ENCODE data around the gene SCFD2.

SCFD2 gene

GRCh38 chr4:52964011-52964410, 401.9 kb downstream of the SCFD2 start:
- no peak for ATAC-seq (replicated peaks)
- H3K4me3 Mint-ChIP-seq = no peak overlapping the region
- no peaks in the 10 kb centered on the region for H3K9me3 Mint-ChIP-seq
- no peak for DNase-seq
- no peaks in the 10 kb centered on the region for H3K36me3 Mint-ChIP-seq (ENCODE audit: insufficient read depth)
- no peak overlapping the region for H3K27ac Mint-ChIP-seq
- peaks cover 0 to 5% of the 10 kb centered on the region in 2 donors for H3K4me1 Mint-ChIP-seq (ENCODE audit: low read depth in 2 of 2)
- no peaks in the 10 kb centered on the region for H3K27me3 Mint-ChIP-seq

GRCh38 chr4:52962721-52963120, 403.1 kb downstream of the SCFD2 start:
- no peaks in the 10 kb centered on the region for H3K27me3 Mint-ChIP-seq
- no peak overlapping the region for H3K4me3 Mint-ChIP-seq
- H3K4me1 Mint-ChIP-seq (ENCODE audit: low read depth in 2 of 2) = peaks cover 0 to 5% of the 10 kb centered on the region in 2 donors
- no peak for DNase-seq
- no peak overlapping the region for H3K27ac Mint-ChIP-seq
- H3K36me3 Mint-ChIP-seq (ENCODE audit: insufficient read depth) = no peaks in the 10 kb centered on the region
- no peak for ATAC-seq (replicated peaks)
- no peaks in the 10 kb centered on the region for H3K9me3 Mint-ChIP-seq

- no peak for ATAC-seq (replicated peaks)
- H3K27ac Mint-ChIP-seq = no peak overlapping the region
- H3K4me3 Mint-ChIP-seq = no peak overlapping the region
- no peaks in the 10 kb centered on the region for H3K36me3 Mint-ChIP-seq (ENCODE audit: insufficient read depth)
- no peaks in the 10 kb centered on the region for H3K9me3 Mint-ChIP-seq
- peaks cover 0 to 5% of the 10 kb centered on the region in 2 donors for H3K4me1 Mint-ChIP-seq (ENCODE audit: low read depth in 2 of 2)
- DNase-seq = no peak
- H3K27me3 Mint-ChIP-seq = no peaks in the 10 kb centered on the region
Observed at GRCh38 chr4:52961666-52962412, 404.0 kb downstream of the SCFD2 start.

GRCh38 chr4:52959541-52959940, 406.3 kb downstream of the SCFD2 start:
- H3K27me3 Mint-ChIP-seq = no peaks in the 10 kb centered on the region

GRCh38 chr4:52957835-52958631, 407.8 kb downstream of the SCFD2 start:
- peaks cover 0 to 5% of the 10 kb centered on the region in 2 donors for H3K4me1 Mint-ChIP-seq (ENCODE audit: low read depth in 2 of 2)
- no peak overlapping the region for H3K4me3 Mint-ChIP-seq
- no peaks in the 10 kb centered on the region for H3K27me3 Mint-ChIP-seq
- ATAC-seq (replicated peaks) (no peak), DNase-seq (no peak)
- H3K9me3 Mint-ChIP-seq = no peaks in the 10 kb centered on the region
- no peaks in the 10 kb centered on the region for H3K36me3 Mint-ChIP-seq (ENCODE audit: insufficient read depth)
- H3K27ac Mint-ChIP-seq = no peak overlapping the region

More at GRCh38 chr4:52959541-52959940, 406.3 kb downstream of the SCFD2 start:
- DNase-seq (no peak), ATAC-seq (replicated peaks) (no peak)
- H3K9me3 Mint-ChIP-seq = no peaks in the 10 kb centered on the region
- peaks cover 0 to 5% of the 10 kb centered on the region in 2 donors for H3K4me1 Mint-ChIP-seq (ENCODE audit: low read depth in 2 of 2)
- no peak overlapping the region for H3K27ac Mint-ChIP-seq
- no peak overlapping the region for H3K4me3 Mint-ChIP-seq
- no peaks in the 10 kb centered on the region for H3K36me3 Mint-ChIP-seq (ENCODE audit: insufficient read depth)

- DNase-seq (no peak), ATAC-seq (replicated peaks) (no peak)
- H3K4me3 Mint-ChIP-seq = no peak overlapping the region
- H3K27me3 Mint-ChIP-seq = no peaks in the 10 kb centered on the region
- H3K27ac Mint-ChIP-seq = no peak overlapping the region
- H3K36me3 Mint-ChIP-seq (ENCODE audit: insufficient read depth) = no peaks in the 10 kb centered on the region
- peaks cover 0 to 5% of the 10 kb centered on the region in 2 donors for H3K4me1 Mint-ChIP-seq (ENCODE audit: low read depth in 2 of 2)
- H3K9me3 Mint-ChIP-seq = no peaks in the 10 kb centered on the region
Observed at GRCh38 chr4:52957220-52957686, 408.6 kb downstream of the SCFD2 start.

GRCh38 chr4:52956691-52957090, 409.2 kb downstream of the SCFD2 start:
- H3K36me3 Mint-ChIP-seq (ENCODE audit: insufficient read depth) = no peaks in the 10 kb centered on the region
- ATAC-seq (replicated peaks) = no peak
- no peaks in the 10 kb centered on the region for H3K27me3 Mint-ChIP-seq
- peaks cover 0 to 4% of the 10 kb centered on the region in 2 donors for H3K4me1 Mint-ChIP-seq (ENCODE audit: low read depth in 2 of 2)
- H3K9me3 Mint-ChIP-seq = no peaks in the 10 kb centered on the region
- H3K27ac Mint-ChIP-seq = no peak overlapping the region
- H3K4me3 Mint-ChIP-seq = no peak overlapping the region
- no peak for DNase-seq

- Mint-ChIP-seq H3K27ac (no peak overlapping the region), H3K36me3 (ENCODE audit: insufficient read depth) (no peaks in the 10 kb centered on the region)
- DNase-seq = no peak
Observed at GRCh38 chr4:52954560-52955170, 411.2 kb downstream of the SCFD2 start.

GRCh38 chr4:52952540-52952939, 413.3 kb downstream of the SCFD2 start:
- no peaks in the 10 kb centered on the region for H3K9me3 Mint-ChIP-seq
- H3K4me1 Mint-ChIP-seq (ENCODE audit: low read depth in 2 of 2) = peaks cover 0 to 2% of the 10 kb centered on the region in 2 donors
- no peaks in the 10 kb centered on the region for H3K27me3 Mint-ChIP-seq
- ATAC-seq (replicated peaks) = no peak
- H3K36me3 Mint-ChIP-seq (ENCODE audit: insufficient read depth) = no peaks in the 10 kb centered on the region
- no peak overlapping the region for H3K27ac Mint-ChIP-seq
- DNase-seq = no peak
- no peak overlapping the region for H3K4me3 Mint-ChIP-seq

More at GRCh38 chr4:52954560-52955170, 411.2 kb downstream of the SCFD2 start:
- Mint-ChIP-seq H3K4me3 (no peak overlapping the region), H3K27me3 (no peaks in the 10 kb centered on the region), H3K9me3 (no peaks in the 10 kb centered on the region), H3K4me1 (ENCODE audit: low read depth in 2 of 2) (peaks cover 0 to 2% of the 10 kb centered on the region in 2 donors)
- ATAC-seq (replicated peaks) = no peak

- DNase-seq = no peak
- no peaks in the 10 kb centered on the region for H3K27me3 Mint-ChIP-seq
- no peaks in the 10 kb centered on the region for H3K9me3 Mint-ChIP-seq
- H3K4me3 Mint-ChIP-seq = no peak overlapping the region
- H3K27ac Mint-ChIP-seq = no peak overlapping the region
- ATAC-seq (replicated peaks) = no peak
- H3K4me1 Mint-ChIP-seq (ENCODE audit: low read depth in 2 of 2) = peaks cover 0 to 2% of the 10 kb centered on the region in 2 donors
- H3K36me3 Mint-ChIP-seq (ENCODE audit: insufficient read depth) = no peaks in the 10 kb centered on the region
Observed at GRCh38 chr4:52951016-52951415, 414.8 kb downstream of the SCFD2 start.

GRCh38 chr4:52950226-52950625, 415.6 kb downstream of the SCFD2 start:
- Mint-ChIP-seq H3K27me3 (no peaks in the 10 kb centered on the region), H3K4me3 (no peak overlapping the region), H3K4me1 (ENCODE audit: low read depth in 2 of 2) (peaks cover 0 to 2% of the 10 kb centered on the region in 2 donors), H3K36me3 (ENCODE audit: insufficient read depth) (no peaks in the 10 kb centered on the region), H3K27ac (no peak overlapping the region), H3K9me3 (no peaks in the 10 kb centered on the region)
- no peak for ATAC-seq (replicated peaks)
- no peak for DNase-seq

GRCh38 chr4:52949336-52949735, 416.5 kb downstream of the SCFD2 start:
- H3K4me1 Mint-ChIP-seq (ENCODE audit: low read depth in 2 of 2) = peaks cover 0 to 2% of the 10 kb centered on the region in 2 donors
- no peaks in the 10 kb centered on the region for H3K9me3 Mint-ChIP-seq
- no peak overlapping the region for H3K4me3 Mint-ChIP-seq
- no peak overlapping the region for H3K27ac Mint-ChIP-seq
- no peaks in the 10 kb centered on the region for H3K36me3 Mint-ChIP-seq (ENCODE audit: insufficient read depth)
- H3K27me3 Mint-ChIP-seq = no peaks in the 10 kb centered on the region
- no peak for DNase-seq
- no peak for ATAC-seq (replicated peaks)

GRCh38 chr4:52948057-52948423, 417.8 kb downstream of the SCFD2 start:
- no peaks in the 10 kb centered on the region for H3K27me3 Mint-ChIP-seq
- no peak overlapping the region for H3K27ac Mint-ChIP-seq
- H3K4me3 Mint-ChIP-seq = no peak overlapping the region
- H3K4me1 Mint-ChIP-seq (ENCODE audit: low read depth in 2 of 2) = peaks cover 0 to 2% of the 10 kb centered on the region in 2 donors
- H3K9me3 Mint-ChIP-seq = no peaks in the 10 kb centered on the region
- no peaks in the 10 kb centered on the region for H3K36me3 Mint-ChIP-seq (ENCODE audit: insufficient read depth)
- ATAC-seq (replicated peaks) = no peak
- DNase-seq = no peak

Measured in effector memory CD8-positive, alpha-beta T cell (primary cell).